ENCODE measurements around the gene TAS1R2. TPM values are rescaled to one million over a fixed set of nuclear protein-coding genes. Genes with fewer than 3 reads are reported as not detected.

TAS1R2 gene
- total and polyA plus RNA-seq, 2 of the 8 experiments (the other 6 are each of a cell fraction or from before 2014, with no cell fraction given), result not detected

GRCh38 chr1:18802231-18802630, 57.2 kb downstream of the TAS1R2 start:
- no peaks in the 10 kb centered on the region for H3K36me3 ChIP-seq (ENCODE audit: control insufficient read depth in 2 of 4, insufficient read depth in 4 of 4, low read length in 3 of 4)
- H3K56ac ChIP-seq (replicated peaks; ENCODE audit: insufficient read length, low read depth, low read length), result peak overlapping the region; percentile 36
- WGBS, 2 experiments (ENCODE audit: extremely low coverage in 1 of 2, insufficient coverage in 1 of 2, insufficient read length in 1 of 2, insufficient replicate concordance in 2 of 2, low coverage in 1 of 2, low lambda C conversion rate in 2 of 2, missing lambda C conversion rate in 1 of 2), result 87% methylated on average over 3 of the region's 3 CpGs; no CpG with 5 or more reads in 1 of the 2 experiments
- H4K20me1 ChIP-seq (replicated peaks in 1 of 2; ENCODE audit: control insufficient read depth in 1 of 2, insufficient read depth in 2 of 2, low read length in 2 of 2), result no peaks in the 10 kb centered on the region
- 0 out of 2 replicates have a peak overlapping the region, but pooled peaks have one; percentile 70 for H2AK5ac ChIP-seq (ENCODE audit: low read depth, low read length)
- no peak overlapping the region for H2BK120ac ChIP-seq (replicated peaks; ENCODE audit: low read depth, low read length)
- peaks cover 6% of the 10 kb centered on the region; the same call in 1 of the 2 replicates for H3K23me2 ChIP-seq (ENCODE audit: low read depth, low read length)
- peaks cover 0 to 8% (median 2%) of the 10 kb centered on the region in 4 experiments; a peak in 2 of 7 replicates for H3K4me1 ChIP-seq (replicated peaks in 1 of 4; ENCODE audit: control insufficient read depth in 3 of 4, insufficient read depth in 4 of 4, low read length in 3 of 4)
- no peak overlapping the region for H2BK15ac ChIP-seq (ENCODE audit: low read length)
- H3K18ac ChIP-seq (ENCODE audit: extremely low read depth, low read length), result no peak overlapping the region
- FAIRE-seq (no peak), DNase-seq (ENCODE audit: low read depth in 1 of 2, low spot score in 2 of 2) (no peak)
- no peak overlapping the region for H3K23ac ChIP-seq (ENCODE audit: insufficient read length)
- H3K14ac ChIP-seq (ENCODE audit: insufficient read length), result no peak overlapping the region
- no peaks in the 10 kb centered on the region for H3K9me3 ChIP-seq (ENCODE audit: insufficient read depth in 2 of 2, low read depth in 1 of 2, low read length in 1 of 2)
- no peak overlapping the region for H3K4me3 ChIP-seq (ENCODE audit: extremely low read depth in 1 of 4, insufficient read depth in 2 of 4, low read depth in 3 of 4, low read length in 4 of 4)
- no peak overlapping the region for H4K8ac ChIP-seq (ENCODE audit: extremely low read depth, insufficient read depth, low read length)
- TF ChIP-seq SP4 (IDR thresholded peaks at IDR 0.05; ENCODE audit: low read length) (no peak), JUND (IDR thresholded peaks at IDR 0.05; ENCODE audit: low read length) (no peak), EP300 (IDR thresholded peaks at IDR 0.05; ENCODE audit: borderline replicate concordance in 1 of 2, low read depth in 2 of 2, low read length in 2 of 2) (no peak), KDM1A (IDR thresholded peaks at IDR 0.05; ENCODE audit: borderline replicate concordance, low read length) (no peak), CBX8 (IDR thresholded peaks at IDR 0.05; ENCODE audit: borderline replicate concordance, low read depth, low read length) (no peak), HDAC6 (IDR thresholded peaks at IDR 0.05; ENCODE audit: low read depth, low read length) (no peak), USF2 (IDR thresholded peaks at IDR 0.05; ENCODE audit: low read length) (no peak)
- H3K9ac ChIP-seq (replicated peaks in 1 of 4; ENCODE audit: extremely low read depth in 1 of 4, low read depth in 3 of 4, low read length in 3 of 4), result no peak overlapping the region
- no peak overlapping the region for H2BK5ac ChIP-seq (ENCODE audit: low read depth, low read length)
- peaks cover 0 to 4% (median 0%) of the 10 kb centered on the region in 4 experiments; a peak in 3 of 7 replicates for H3K27me3 ChIP-seq (replicated peaks in 1 of 4; ENCODE audit: control insufficient read depth in 3 of 4, extremely low read depth in 1 of 4, insufficient read depth in 3 of 4, low read length in 3 of 4)
- no peak overlapping the region for H2AFZ ChIP-seq (ENCODE audit: low read length)
- no peak overlapping the region for H2BK12ac ChIP-seq (ENCODE audit: low read depth, low read length)
- POLR2A ChIA-PET (ENCODE audit: partially characterized antibody), result no interaction called here
- no peak overlapping the region for H3K4me2 ChIP-seq (ENCODE audit: insufficient read depth in 1 of 2, low read depth in 2 of 2, low read length in 2 of 2)
- H3K79me1 ChIP-seq (ENCODE audit: low read depth, low read length), result no peaks in the 10 kb centered on the region
- H4K5ac ChIP-seq (ENCODE audit: insufficient read length, low read depth, low read length), result no peak overlapping the region
- CTCF ChIA-PET (ENCODE audit: partially characterized antibody), result interaction anchor here (1.1 to 3.1 kb wide), 2 partner anchors 16 to 73 kb away, joined by 3 to 9 read pairs; no protein-coding TSS in a partner anchor
- no peak overlapping the region for H4K91ac ChIP-seq (replicated peaks; ENCODE audit: insufficient read length, low read length)
- H2BK20ac ChIP-seq (ENCODE audit: low read length), result no peak overlapping the region
- H3K4ac ChIP-seq (replicated peaks; ENCODE audit: insufficient read length, low read depth, low read length), result no peak overlapping the region
- no peak overlapping the region for H3K27ac ChIP-seq (ENCODE audit: low read depth, low read length)
- H3K79me2 ChIP-seq (ENCODE audit: control insufficient read depth in 1 of 2, insufficient read depth in 2 of 2, low read length in 2 of 2), result no peaks in the 10 kb centered on the region
